KMS-11 (cell line): Measurements from ENCODE around the gene NEXN.

ENCODE experiments used
- H2AFZ ChIP-seq: fragments of 200-600 bp; sonication (generic); 2 replicates; pipeline ENCODE4 v1.6.1; 2016; ENCODE audit warnings: antibody characterized with exemption, mixed run types, low read depth
- H3K27ac ChIP-seq: fragments of 200-600 bp; sonication (generic); 2 replicates; pipeline ENCODE4 v1.6.1; 2016; ENCODE audit warnings: mild to moderate bottlenecking, mixed run types
- H3K27me3 ChIP-seq: fragments of 200-600 bp; sonication (generic); 2 replicates; pipeline ENCODE4 v1.6.1; 2017; ENCODE audit warnings: mild to moderate bottlenecking, low read depth, mixed run types, moderate library complexity; ENCODE audit not compliant: insufficient read depth
- H3K36me3 ChIP-seq: fragments of 200-600 bp; sonication (generic); 2 replicates; pipeline ENCODE4 v1.6.1; 2017; ENCODE audit warnings: mild to moderate bottlenecking, mixed run types; ENCODE audit not compliant: insufficient read depth
- H3K4me1 ChIP-seq: fragments of 200-600 bp; sonication (generic); 2 replicates; pipeline ENCODE4 v1.6.1; 2016; ENCODE audit warnings: mild to moderate bottlenecking, low read depth, mixed run types; ENCODE audit not compliant: poor library complexity, severe bottlenecking
- H3K4me2 ChIP-seq: fragments of 200-600 bp; sonication (generic); 2 replicates; pipeline ENCODE4 v1.7.0; 2016; ENCODE audit warnings: mild to moderate bottlenecking, mixed run types
- H3K4me3 ChIP-seq: fragments of 200-600 bp; sonication (generic); IDR thresholded peaks from 2 replicates; pipeline ENCODE4 v1.6.1; 2017; ENCODE audit warnings: low read depth, low read length, mixed read lengths; ENCODE audit not compliant: insufficient read depth
- H3K79me2 ChIP-seq: fragments of 200-600 bp; sonication (generic); 2 replicates; pipeline ENCODE4 v1.6.1; 2016; ENCODE audit warnings: low read depth, mixed run types; ENCODE audit not compliant: insufficient read depth
- H3K9ac ChIP-seq: fragments of 200-600 bp; sonication (generic); 2 replicates; pipeline ENCODE4 v1.6.1; 2016; ENCODE audit warnings: mild to moderate bottlenecking, mixed run types
- H4K20me1 ChIP-seq: fragments of 200-600 bp; sonication (generic); 2 replicates; pipeline ENCODE4 v1.6.1; 2016; ENCODE audit warnings: mild to moderate bottlenecking, mixed run types; ENCODE audit not compliant: insufficient read depth
- CTCF ChIP-seq: fragments of 200-600 bp; sonication (generic); conservative IDR thresholded peaks from 2 replicates; pipeline ENCODE4 v1.6.1; 2017; ENCODE audit warnings: low read depth, mild to moderate bottlenecking, antibody characterized with exemption, low read length, moderate library complexity, mixed read lengths

NEXN gene

DNA sequence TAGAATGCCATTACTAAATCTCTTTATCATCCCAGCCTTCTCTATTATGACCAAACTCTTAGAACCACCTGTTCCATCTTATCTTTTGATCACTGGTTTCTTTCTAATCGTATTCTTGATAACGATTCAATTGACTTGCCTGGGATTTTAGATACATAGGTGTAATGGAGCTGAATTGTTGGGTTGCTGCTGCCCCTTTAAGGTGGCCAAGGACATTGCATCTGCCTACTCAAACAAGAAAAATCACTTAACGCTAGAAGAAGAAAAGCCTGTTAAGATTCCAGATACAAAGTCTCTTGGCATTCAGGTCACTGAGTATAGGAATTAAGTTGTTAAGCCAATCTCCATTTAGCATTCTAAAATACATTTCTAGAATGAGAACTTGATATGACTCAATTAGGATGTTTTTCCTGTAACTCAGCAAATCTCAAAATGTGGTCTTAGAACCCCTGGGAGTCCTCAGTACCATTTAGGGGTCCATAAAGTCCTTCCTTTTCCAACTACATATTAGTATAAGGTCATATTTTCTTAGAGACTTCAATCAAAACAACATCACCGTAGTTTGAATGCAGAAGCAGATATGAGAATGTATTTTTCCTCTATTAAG lies 12.4 kb downstream of the NEXN start:
- no peak overlapping the region for H2AFZ ChIP-seq
- no peak overlapping the region for H3K4me2 ChIP-seq
- H3K27me3 ChIP-seq = no peaks in the 10 kb centered on the region
- TF ChIP-seq CTCF = peak; percentile 62; the same call in 1 of the 2 replicates
- no peaks in the 10 kb centered on the region for H3K36me3 ChIP-seq
- H3K4me3 ChIP-seq = no peak overlapping the region
- H4K20me1 ChIP-seq = no peaks in the 10 kb centered on the region
- H3K79me2 ChIP-seq = no peaks in the 10 kb centered on the region
- H3K27ac ChIP-seq = no peak overlapping the region
- H3K9ac ChIP-seq = no peak overlapping the region
- H3K4me1 ChIP-seq = no peaks in the 10 kb centered on the region

DNA sequence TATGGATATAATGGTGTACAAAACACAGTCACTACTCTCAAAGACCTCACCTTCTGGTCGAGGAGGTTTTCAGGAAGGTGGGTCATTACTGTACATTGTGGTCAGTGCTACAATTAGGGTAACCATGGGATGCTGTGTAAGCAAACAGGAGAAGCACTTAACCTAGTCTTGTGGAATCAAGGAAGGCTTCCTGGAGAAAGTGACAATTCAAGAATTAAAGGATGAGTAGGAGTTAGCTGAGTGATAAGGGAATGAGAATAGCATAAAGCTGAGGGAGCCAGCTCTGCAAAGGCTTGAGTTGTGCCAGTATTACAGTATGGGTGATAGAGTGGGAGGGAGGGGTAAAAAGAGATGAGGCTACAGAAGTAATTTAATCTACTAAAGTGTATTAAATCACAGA lies 17.2 kb downstream of the NEXN start:
- Histone ChIP-seq H3K27ac (no peak overlapping the region), H4K20me1 (no peaks in the 10 kb centered on the region), H3K79me2 (no peaks in the 10 kb centered on the region), H3K4me3 (no peak overlapping the region), H3K4me1 (no peaks in the 10 kb centered on the region), H3K9ac (no peak overlapping the region), H3K36me3 (no peaks in the 10 kb centered on the region), H2AFZ (no peak overlapping the region), H3K4me2 (no peak overlapping the region), H3K27me3 (no peaks in the 10 kb centered on the region)
- no peak for TF ChIP-seq CTCF

- Histone ChIP-seq H3K9ac (no peak overlapping the region), H3K79me2 (no peaks in the 10 kb centered on the region), H2AFZ (no peak overlapping the region), H3K27me3 (no peaks in the 10 kb centered on the region), H3K27ac (no peak overlapping the region), H3K36me3 (no peaks in the 10 kb centered on the region), H3K4me2 (no peak overlapping the region), H4K20me1 (no peaks in the 10 kb centered on the region), H3K4me3 (no peak overlapping the region), H3K4me1 (no peaks in the 10 kb centered on the region)
- TF ChIP-seq CTCF = no peak
Measured at GRCh38 chr1:77906019-77906545, 17.7 kb downstream of the NEXN start.

DNA sequence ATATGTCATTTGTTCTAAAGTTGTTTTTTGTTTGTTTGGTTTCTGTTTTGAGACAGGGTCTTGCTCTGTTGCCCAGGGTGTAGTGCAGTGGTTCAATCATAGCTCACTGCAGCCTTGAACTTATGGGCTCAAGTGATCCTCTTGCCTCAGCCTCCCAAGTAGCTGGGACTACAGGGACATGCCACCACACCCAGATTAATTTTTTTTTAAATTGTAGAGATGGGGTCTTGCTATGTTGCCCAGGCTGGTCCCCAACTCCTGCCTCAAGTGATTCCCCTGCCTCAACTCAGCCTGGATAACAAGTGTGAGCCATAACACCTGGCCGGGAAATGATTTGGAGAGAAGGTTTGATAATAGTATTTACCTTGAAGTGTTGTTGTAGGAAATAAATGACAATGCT lies 18.2 kb downstream of the NEXN start:
- no peak overlapping the region for H3K4me3 ChIP-seq
- H4K20me1 ChIP-seq = no peaks in the 10 kb centered on the region
- H3K79me2 ChIP-seq = no peaks in the 10 kb centered on the region

More for the DNA sequence above, 18.2 kb downstream of the NEXN start:
- no peaks in the 10 kb centered on the region for H3K27me3 ChIP-seq
- H3K4me2 ChIP-seq = no peak overlapping the region
- no peak overlapping the region for H2AFZ ChIP-seq
- H3K27ac ChIP-seq = no peak overlapping the region
- no peak for TF ChIP-seq CTCF
- no peaks in the 10 kb centered on the region for H3K4me1 ChIP-seq
- no peak overlapping the region for H3K9ac ChIP-seq
- H3K36me3 ChIP-seq = no peaks in the 10 kb centered on the region
